Fibroblast of gingiva (primary cell): ENCODE measurements around the gene ABCB8.
A peak's percentile ranks its signal among the peaks of the same experiment; 100 is the strongest.
"Not testable (repeated sequence)": the region's sequence is repeated elsewhere in the genome, so short reads cannot be mapped to it uniquely, and the experiment has no call there.

ENCODE experiments used
- DNase-seq: peaks from one replicate; pipeline ENCODE4 v3.0.0-alpha.2; 2011; ENCODE audit warnings: low read depth

Gene ABCB8

GRCh38 chr7:150998341-150998740, 29.9 kb upstream of the ABCB8 start:
- no peak for DNase-seq

GRCh38 chr7:150999001-150999400, 29.2 kb upstream of the ABCB8 start:
- no peak for DNase-seq

- no peak for DNase-seq
These were observed 28.6 kb upstream of the ABCB8 start for GRCh38 chr7:150999497-151000230.

- no peak for DNase-seq
These were observed 27.3 kb upstream of the ABCB8 start for GRCh38 chr7:151000897-151001495.

- no peak for DNase-seq
These were observed 26.7 kb upstream of the ABCB8 start for GRCh38 chr7:151001546-151001945.

- no peak for DNase-seq
These were observed 24.7 kb upstream of the ABCB8 start for GRCh38 chr7:151003572-151003971.

- no peak for DNase-seq
These were observed 22.7 kb upstream of the ABCB8 start for GRCh38 chr7:151005566-151005965.

- DNase-seq, result no peak
These were observed 21.5 kb upstream of the ABCB8 start for GRCh38 chr7:151006590-151007300.

GRCh38 chr7:151007469-151007898, 20.8 kb upstream of the ABCB8 start:
- DNase-seq, result no peak

GRCh38 chr7:151008143-151008510, 20.1 kb upstream of the ABCB8 start:
- DNase-seq, result no peak

GRCh38 chr7:151008511-151009323, 19.5 kb upstream of the ABCB8 start:
- DNase-seq, result no peak

GRCh38 chr7:151009327-151010036, 18.8 kb upstream of the ABCB8 start:
- DNase-seq, result no peak

- DNase-seq, result no peak
These were observed 18.3 kb upstream of the ABCB8 start for GRCh38 chr7:151010037-151010306.

- no peak for DNase-seq
These were observed 17.7 kb upstream of the ABCB8 start for GRCh38 chr7:151010307-151011096.

- DNase-seq, result no peak
These were observed 17.2 kb upstream of the ABCB8 start for GRCh38 chr7:151011097-151011409.

- not testable (repeated sequence) for DNase-seq
These were observed 16.6 kb upstream of the ABCB8 start for GRCh38 chr7:151011616-151012015.

GRCh38 chr7:151012031-151012692, 16.1 kb upstream of the ABCB8 start:
- no peak for DNase-seq

- DNase-seq, result peak; percentile 19
These were observed 15.3 kb upstream of the ABCB8 start for GRCh38 chr7:151012911-151013347.

- no peak for DNase-seq
These were observed 14.9 kb upstream of the ABCB8 start for GRCh38 chr7:151013356-151013732.

GRCh38 chr7:151013733-151014497, 14.3 kb upstream of the ABCB8 start:
- DNase-seq, result peak; percentile 80
